CD4-positive, alpha-beta T cell (primary cell): Measurements from ENCODE around the gene FAM222A. TPM values are rescaled to one million over a fixed set of nuclear protein-coding genes. Genes with fewer than 3 reads are reported as not detected.

Experiments used
- ATAC-seq: fragments of 200-7000 bp; cut with Tn5 transposase; one replicate; pipeline ENCODE4 v1.10.0; 2022; ENCODE audit warnings: mild to moderate bottlenecking; ENCODE audit not compliant: poor library complexity
- CTCF ChIA-PET: fragments of 350-600 bp; sonication (Branson Sonifier 250); formaldehyde crosslinking; loops from one replicate; lab custom pipeline; 2021; ENCODE audit warnings: antibody characterized with exemption, inconsistent platforms; lab: Charles Lee
- POLR2A ChIA-PET: fragments of 350-600 bp; sonication (Branson Sonifier 250); formaldehyde crosslinking; loops from one replicate; lab custom pipeline; 2021; ENCODE audit warnings: antibody characterized with exemption, inconsistent platforms; lab: Charles Lee
- DNase-seq, 14 experiments: peaks; one replicate each; pipeline ENCODE4 v3.0.0-alpha.2; 2013 to 2020; ENCODE audit warnings: mixed read lengths in 2 of 14
- H3K27ac ChIP-seq, 2 donors: one replicate each; pipeline versions ENCODE4 v1.5.1 to v1.7.0; 2013; ENCODE audit warnings: low read length in 2 of 2, low read depth in 1 of 2, mild to moderate bottlenecking in 1 of 2
- H3K27me3 ChIP-seq, 2 experiments: 1 replicate in 1 of 2; 2 replicates in 1 of 2; pipeline versions ENCODE4 v1.6.1 to v1.7.0; 2013; ENCODE audit warnings: low read length in 2 of 2, control low read depth in 1 of 2, mild to moderate bottlenecking in 1 of 2, moderate library complexity in 1 of 2; ENCODE audit not compliant: insufficient read depth in 2 of 2, control insufficient read depth in 1 of 2
- H3K36me3 ChIP-seq: one replicate; pipeline ENCODE4 v1.6.1; 2013; ENCODE audit warnings: low read length, control low read depth; ENCODE audit not compliant: insufficient read depth
- H3K4me1 ChIP-seq: one replicate; pipeline ENCODE4 v1.6.1; 2013; ENCODE audit warnings: low read length, control low read depth; ENCODE audit not compliant: insufficient read depth
- H3K4me3 ChIP-seq: one replicate; pipeline ENCODE4 v1.5.1; 2013; ENCODE audit warnings: mild to moderate bottlenecking, low read length, moderate library complexity
- H3K9me3 ChIP-seq, 2 experiments: 1 replicate in 1 of 2; 2 replicates in 1 of 2; pipeline versions ENCODE4 v1.6.1 to v1.7.0; 2013; ENCODE audit warnings: low read length in 2 of 2, mild to moderate bottlenecking in 2 of 2, control low read depth in 1 of 2, moderate library complexity in 1 of 2; ENCODE audit not compliant: control insufficient read depth in 1 of 2, insufficient read depth in 1 of 2
- H3K27ac Mint-ChIP-seq: one replicate; pipeline ENCODE4 v1.8.0; 2020; ENCODE audit warnings: mixed read lengths
- H3K27me3 Mint-ChIP-seq: one replicate; pipeline ENCODE4 v1.8.0; 2021; ENCODE audit warnings: mixed read lengths
- H3K36me3 Mint-ChIP-seq: one replicate; pipeline ENCODE4 v1.8.0; 2021; ENCODE audit warnings: low read depth, mixed read lengths
- H3K4me1 Mint-ChIP-seq: one replicate; pipeline ENCODE4 v1.8.0; 2021; ENCODE audit warnings: low read depth, mixed read lengths
- H3K4me3 Mint-ChIP-seq: one replicate; pipeline ENCODE4 v1.8.0; 2020; ENCODE audit warnings: mild to moderate bottlenecking, mixed read lengths
- H3K9me3 Mint-ChIP-seq: one replicate; pipeline ENCODE4 v1.8.0; 2020; ENCODE audit warnings: mixed read lengths
- CTCF ChIP-seq: fragments of 200-600 bp; IDR thresholded peaks from one replicate; pipeline ENCODE4 v1.8.0; 2022; ENCODE audit warnings: antibody characterized with exemption, mild to moderate bottlenecking
- intact Hi-C, 2 experiments: fragments of 100-400 bp; cut with DNase I in 1 of 2; cut with micrococcal nuclease in 1 of 2; formaldehyde crosslinking; loops; one replicate each; pipeline versions ENCODE4 v1.15.1 to v1.9.0; 2023 to 2025; cut with DNase I, micrococcal nuclease
- total RNA-seq, 174 experiments: library from RNA in 2 of 174; stranded (reverse) in 2 of 174; gene quantifications; one replicate each; pipeline ENCODE4 v1.2.3 and lab custom pipeline; 2021 to 2026

FAM222A gene
- total RNA-seq, 2 experiments from 2014 or later, result 1.1 to 1.7 TPM

DNA sequence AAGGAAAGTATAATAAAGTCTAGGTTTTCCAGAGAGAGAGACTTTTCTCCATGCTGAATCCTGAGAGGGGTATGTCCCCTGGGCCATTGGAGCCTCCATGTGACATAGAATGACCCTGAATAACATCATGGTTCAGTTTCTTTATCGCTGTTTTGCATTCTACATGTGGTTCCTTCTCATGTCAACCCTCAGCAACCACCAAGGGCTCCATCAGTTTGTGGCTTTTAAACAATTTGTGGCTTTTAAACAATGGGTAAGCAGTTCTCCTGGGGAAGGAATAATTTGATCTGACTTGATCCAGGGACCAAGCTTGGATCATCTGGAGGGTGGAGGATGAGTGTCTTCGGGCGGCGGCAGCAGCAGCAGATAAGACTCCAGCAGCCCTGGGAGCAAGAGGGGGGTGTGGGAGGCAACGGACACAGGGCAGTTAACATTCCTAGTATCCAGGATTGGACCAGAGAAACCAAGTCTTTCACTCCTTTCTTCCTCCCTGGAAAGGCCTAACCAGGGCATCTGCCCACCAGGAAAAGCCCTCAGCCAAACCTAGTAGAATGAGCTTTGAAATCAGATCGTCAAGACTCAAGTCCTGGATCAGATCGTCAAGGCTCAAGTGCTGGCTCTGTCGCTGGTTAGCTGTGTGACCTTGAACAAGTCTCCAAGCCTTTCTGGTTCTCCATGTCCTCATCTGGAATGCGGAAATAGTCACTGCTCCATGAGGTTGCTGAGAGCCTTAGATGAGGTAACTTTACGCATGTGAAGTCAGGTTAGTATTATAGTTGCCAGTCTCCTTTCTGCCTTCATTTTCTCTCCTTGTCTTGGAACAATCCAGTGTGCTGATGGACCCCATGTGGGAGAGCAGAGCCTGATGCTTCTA is 27.8 kb upstream of the FAM222A start:
- ATAC-seq, result no peak
- no peaks in the 10 kb centered on the region for H3K9me3 Mint-ChIP-seq
- ChIA-PET POLR2A (no interaction called here), CTCF (no interaction called here)
- no peak overlapping the region for H3K27ac Mint-ChIP-seq
- no peaks in the 10 kb centered on the region for H3K36me3 Mint-ChIP-seq
- DNase-seq, result no peak
- no peaks in the 10 kb centered on the region for H3K4me1 Mint-ChIP-seq
- H3K27me3 Mint-ChIP-seq, result peaks cover 9% of the 10 kb centered on the region
- H3K36me3 ChIP-seq, result no peaks in the 10 kb centered on the region
- H3K4me3 Mint-ChIP-seq, result no peak overlapping the region
- H3K4me1 ChIP-seq, result no peaks in the 10 kb centered on the region
- no peak overlapping the region for H3K27ac ChIP-seq
- no peak overlapping the region for H3K4me3 ChIP-seq
- H3K9me3 ChIP-seq, result no peaks in the 10 kb centered on the region
- no peaks in the 10 kb centered on the region for H3K27me3 ChIP-seq
- TF ChIP-seq CTCF, result no peak
- intact Hi-C loops, result loop anchor here in 1 of 2 experiments (5.0 kb wide), 1 partner anchor 56 kb away; no protein-coding TSS in a partner anchor

DNA sequence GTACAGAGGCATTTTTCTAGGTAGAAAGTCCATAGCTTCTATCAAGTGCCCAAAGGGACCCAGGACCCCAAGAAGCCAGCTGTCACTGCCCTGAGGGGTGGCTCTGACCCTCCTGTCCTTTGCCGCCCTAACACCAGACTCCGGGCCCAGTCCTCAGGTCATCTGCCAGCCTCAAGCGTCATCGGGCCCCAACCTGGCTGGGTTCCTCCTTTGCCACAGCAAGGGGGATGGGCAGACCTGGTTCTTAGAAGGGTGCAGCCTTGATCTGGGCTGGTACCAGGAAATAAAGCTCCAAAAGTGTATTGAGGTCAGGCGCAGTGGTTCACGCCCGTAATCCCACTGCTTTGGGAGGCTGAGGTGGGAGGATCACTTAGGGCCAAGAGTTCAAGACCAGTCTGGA is 27.1 kb upstream of the FAM222A start:
- Histone ChIP-seq H3K36me3 (no peaks in the 10 kb centered on the region), H3K9me3 (no peaks in the 10 kb centered on the region), H3K27ac (no peak overlapping the region), H3K4me1 (no peaks in the 10 kb centered on the region), H3K27me3 (no peaks in the 10 kb centered on the region), H3K4me3 (no peak overlapping the region)
- ATAC-seq (no peak), DNase-seq (no peak)
- Mint-ChIP-seq H3K4me3 (no peak overlapping the region), H3K27ac (no peak overlapping the region), H3K9me3 (no peaks in the 10 kb centered on the region), H3K36me3 (no peaks in the 10 kb centered on the region), H3K4me1 (no peaks in the 10 kb centered on the region), H3K27me3 (peaks cover 11% of the 10 kb centered on the region)
- intact Hi-C loops, result loop anchor here in 1 of 2 experiments (5.0 kb wide), 1 partner anchor 56 kb away; no protein-coding TSS in a partner anchor
- CTCF ChIA-PET, result no interaction called here
- POLR2A ChIA-PET, result no interaction called here
- TF ChIP-seq CTCF, result no peak

- ATAC-seq, result no peak
- Histone ChIP-seq H3K27me3 (no peaks in the 10 kb centered on the region), H3K27ac (no peak overlapping the region), H3K4me1 (no peaks in the 10 kb centered on the region), H3K9me3 (no peaks in the 10 kb centered on the region), H3K36me3 (no peaks in the 10 kb centered on the region), H3K4me3 (no peak overlapping the region)
- no peak for DNase-seq
- no peak overlapping the region for H3K4me3 Mint-ChIP-seq
- no peak for TF ChIP-seq CTCF
- H3K9me3 Mint-ChIP-seq, result peaks cover 2% of the 10 kb centered on the region
- ChIA-PET POLR2A (no interaction called here), CTCF (no interaction called here)
- no peak overlapping the region for H3K27ac Mint-ChIP-seq
- intact Hi-C loops, result loop anchor here in 1 of 2 experiments (5.0 kb wide), 1 partner anchor 55 kb away; no protein-coding TSS in a partner anchor
- H3K4me1 Mint-ChIP-seq, result no peaks in the 10 kb centered on the region
- H3K27me3 Mint-ChIP-seq, result peaks cover 19% of the 10 kb centered on the region
- no peaks in the 10 kb centered on the region for H3K36me3 Mint-ChIP-seq
Observed at GRCh38 chr12:109687250-109687649, 26.4 kb upstream of the FAM222A start.
